HG02938 (cell line): ENCODE results near the gene MCF2L.
"Not testable (repeated sequence)": the region's sequence is repeated elsewhere in the genome, so short reads cannot be mapped to it uniquely, and the experiment has no call there.

ENCODE experiments used
- ATAC-seq: cut with Tn5 transposase; IDR thresholded peaks from one replicate; pipeline ENCODE4 v1.9.1; 2021; ENCODE audit warnings: mild to moderate bottlenecking, moderate library complexity; ENCODE audit not compliant: unreplicated experiment

MCF2L gene, protein sequence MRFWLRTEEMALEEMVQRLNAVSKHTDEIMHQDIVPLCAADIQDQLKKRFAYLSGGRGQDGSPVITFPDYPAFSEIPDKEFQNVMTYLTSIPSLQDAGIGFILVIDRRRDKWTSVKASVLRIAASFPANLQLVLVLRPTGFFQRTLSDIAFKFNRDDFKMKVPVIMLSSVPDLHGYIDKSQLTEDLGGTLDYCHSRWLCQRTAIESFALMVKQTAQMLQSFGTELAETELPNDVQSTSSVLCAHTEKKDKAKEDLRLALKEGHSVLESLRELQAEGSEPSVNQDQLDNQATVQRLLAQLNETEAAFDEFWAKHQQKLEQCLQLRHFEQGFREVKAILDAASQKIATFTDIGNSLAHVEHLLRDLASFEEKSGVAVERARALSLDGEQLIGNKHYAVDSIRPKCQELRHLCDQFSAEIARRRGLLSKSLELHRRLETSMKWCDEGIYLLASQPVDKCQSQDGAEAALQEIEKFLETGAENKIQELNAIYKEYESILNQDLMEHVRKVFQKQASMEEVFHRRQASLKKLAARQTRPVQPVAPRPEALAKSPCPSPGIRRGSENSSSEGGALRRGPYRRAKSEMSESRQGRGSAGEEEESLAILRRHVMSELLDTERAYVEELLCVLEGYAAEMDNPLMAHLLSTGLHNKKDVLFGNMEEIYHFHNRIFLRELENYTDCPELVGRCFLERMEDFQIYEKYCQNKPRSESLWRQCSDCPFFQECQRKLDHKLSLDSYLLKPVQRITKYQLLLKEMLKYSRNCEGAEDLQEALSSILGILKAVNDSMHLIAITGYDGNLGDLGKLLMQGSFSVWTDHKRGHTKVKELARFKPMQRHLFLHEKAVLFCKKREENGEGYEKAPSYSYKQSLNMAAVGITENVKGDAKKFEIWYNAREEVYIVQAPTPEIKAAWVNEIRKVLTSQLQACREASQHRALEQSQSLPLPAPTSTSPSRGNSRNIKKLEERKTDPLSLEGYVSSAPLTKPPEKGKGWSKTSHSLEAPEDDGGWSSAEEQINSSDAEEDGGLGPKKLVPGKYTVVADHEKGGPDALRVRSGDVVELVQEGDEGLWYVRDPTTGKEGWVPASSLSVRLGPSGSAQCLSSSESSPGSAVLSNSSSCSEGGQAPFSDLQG

DNA sequence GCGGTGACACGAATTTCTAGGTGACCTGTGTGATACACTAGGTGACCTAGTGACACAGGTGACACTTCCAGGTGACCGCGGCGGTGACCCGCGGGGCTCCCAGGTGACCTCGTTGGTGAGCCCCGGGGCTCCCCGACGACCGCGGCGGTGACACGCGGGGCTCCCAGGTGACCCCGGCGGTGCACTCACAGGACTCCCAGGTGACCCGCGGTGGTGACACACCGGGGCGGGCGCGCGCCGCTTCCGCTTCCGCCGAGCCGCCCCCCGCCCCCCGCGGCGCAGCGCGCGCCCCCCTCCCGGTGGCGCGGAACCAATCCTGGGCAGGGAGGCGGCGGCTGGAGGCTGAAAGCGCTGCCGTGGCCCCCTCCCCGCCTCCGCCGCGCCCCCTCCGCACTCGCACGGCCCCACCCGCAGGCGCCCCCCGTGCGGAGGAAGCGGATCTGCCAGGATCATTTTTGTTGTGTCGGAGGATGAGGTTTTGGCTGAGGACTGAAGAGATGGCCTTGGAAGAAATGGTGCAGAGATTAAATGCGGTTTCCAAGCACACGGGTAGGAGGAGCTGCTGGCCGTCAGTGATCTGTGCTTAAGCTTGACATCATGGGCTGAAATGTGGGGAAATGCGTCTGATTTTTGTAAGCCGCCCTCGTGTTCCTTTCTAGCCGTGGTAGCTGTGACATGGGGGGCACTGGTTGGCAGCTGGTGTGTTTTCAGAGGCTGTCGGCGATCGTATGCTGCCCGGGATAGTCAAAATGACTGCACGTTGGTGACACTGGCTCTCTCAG lies at the start of gene MCF2L:
TSS of gene MCF2L (plus strand) at position 305 of the 782 bp plus-strand sequence. CDS start at position 471, 166 bp downstream.
- ATAC-seq = peak; percentile 46

DNA sequence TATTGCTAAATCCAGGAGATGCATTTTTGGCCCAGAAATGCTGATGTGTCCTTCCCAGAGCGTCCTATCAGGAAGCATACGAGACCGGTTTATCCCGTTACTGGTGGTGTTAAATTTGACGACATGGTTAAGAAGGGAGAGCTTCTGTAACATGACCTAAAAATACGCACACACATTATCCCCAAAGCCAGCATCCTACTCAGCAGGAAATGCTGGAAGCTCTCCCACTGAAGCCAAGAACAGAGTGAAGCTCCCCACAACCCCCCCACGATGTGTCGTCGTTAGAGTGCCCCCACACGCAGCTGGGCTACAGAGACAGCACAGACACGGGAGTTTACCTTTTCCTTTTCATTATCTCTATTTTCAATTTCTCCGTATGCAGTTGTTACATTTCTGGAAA lies 45.1 kb upstream of the MCF2L start:
- ATAC-seq = no peak

DNA sequence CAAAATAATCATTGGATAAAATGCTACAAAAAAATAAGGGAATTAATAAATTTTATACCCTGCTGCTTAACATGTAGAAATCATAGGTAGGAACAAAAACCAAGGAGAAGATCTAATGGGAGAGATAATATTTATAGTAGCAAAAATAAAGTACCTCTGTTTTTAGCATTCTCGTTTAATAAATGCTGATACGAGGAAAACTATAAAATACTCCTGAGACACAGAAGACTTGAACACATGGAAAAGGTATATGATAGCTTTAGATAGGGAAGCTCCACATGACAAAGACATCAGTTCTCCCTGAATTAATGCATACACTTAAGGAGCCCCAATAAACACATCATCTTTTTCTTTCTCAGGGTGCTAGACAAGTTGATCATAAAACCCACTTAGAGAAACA lies 44.6 kb upstream of the MCF2L start:
- ATAC-seq = no peak

DNA sequence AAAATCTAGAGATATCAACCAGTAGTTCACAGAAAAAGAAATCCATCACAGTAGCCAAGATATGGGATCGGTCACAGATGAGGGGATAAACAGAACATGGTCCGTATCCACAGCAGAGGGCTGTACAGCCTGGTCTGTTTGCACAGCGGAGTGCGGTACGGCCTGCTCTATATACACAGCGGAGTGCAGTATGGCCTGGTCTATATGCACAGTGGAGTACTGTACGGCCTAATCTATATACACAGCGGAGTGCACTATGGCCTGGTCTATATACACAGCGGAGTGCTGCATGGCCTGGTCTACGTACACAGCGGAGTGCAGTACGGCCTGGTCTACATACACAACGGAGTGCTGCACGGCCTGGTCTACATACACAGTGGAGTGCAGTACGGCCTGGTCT lies 43.0 kb upstream of the MCF2L start:
- ATAC-seq = no peak

DNA sequence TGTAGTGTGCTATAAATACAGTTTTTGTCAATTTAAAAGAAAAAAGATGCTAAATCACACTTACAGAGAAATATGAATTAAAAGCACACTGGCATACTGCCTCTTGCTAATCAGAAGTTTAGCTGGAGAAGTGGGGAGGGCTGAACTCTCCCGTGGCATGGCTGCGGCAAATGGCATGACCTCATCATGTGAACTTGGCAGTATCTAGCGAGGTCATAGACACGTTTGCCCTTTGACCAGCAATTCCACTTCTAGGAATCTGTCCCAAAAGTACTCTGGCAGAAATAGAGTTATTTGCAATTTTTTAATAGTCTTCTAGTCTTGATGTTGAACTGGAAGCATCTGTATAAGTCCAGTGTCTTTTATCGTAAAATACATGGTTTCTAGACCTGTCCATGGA lies 42.0 kb upstream of the MCF2L start:
- no peak for ATAC-seq

DNA sequence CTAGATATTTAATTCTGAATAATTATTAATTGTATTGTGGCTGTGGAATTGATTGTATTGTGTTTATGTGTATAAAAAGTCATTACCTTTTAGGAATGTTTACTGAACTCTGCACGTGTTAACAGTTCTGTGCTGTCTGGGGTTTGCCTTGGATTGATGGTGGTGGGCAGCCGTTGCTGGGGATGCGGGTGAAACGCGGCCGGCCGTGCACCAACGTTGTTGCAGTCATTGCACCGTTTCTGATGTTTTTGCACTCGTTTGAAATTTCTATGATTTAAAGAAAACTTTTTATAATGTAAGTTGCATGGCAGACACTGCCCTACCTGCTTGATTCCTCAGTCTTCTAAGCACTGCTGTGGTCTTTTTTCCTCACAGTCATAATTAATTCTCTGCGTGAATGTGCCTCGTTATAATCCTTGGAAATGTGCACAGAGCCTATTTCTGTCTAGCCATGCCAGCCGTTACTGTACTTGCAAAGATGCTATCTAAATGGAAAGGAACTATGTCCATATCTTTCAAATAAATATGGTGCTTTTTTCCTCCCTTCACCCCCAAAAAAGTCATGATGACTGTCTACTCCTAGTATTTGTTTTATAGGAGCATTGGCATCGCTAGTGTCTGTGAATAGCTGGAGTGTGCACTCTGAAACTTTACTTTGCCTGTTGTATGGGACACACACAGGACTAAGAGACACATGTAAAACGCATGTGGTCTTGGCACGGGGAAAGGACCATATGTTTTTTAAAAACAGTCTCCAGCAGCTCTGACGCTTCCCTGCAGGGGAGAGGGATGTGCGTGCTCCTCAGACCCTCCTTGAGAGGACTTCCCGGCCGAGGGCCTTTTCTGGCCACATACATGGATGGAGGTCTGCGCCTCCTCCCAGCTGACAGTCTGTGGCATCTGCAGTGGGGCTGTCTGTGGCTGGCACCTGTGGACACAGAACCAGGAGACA lies 40.7 kb upstream of the MCF2L start:
- no peak for ATAC-seq

DNA sequence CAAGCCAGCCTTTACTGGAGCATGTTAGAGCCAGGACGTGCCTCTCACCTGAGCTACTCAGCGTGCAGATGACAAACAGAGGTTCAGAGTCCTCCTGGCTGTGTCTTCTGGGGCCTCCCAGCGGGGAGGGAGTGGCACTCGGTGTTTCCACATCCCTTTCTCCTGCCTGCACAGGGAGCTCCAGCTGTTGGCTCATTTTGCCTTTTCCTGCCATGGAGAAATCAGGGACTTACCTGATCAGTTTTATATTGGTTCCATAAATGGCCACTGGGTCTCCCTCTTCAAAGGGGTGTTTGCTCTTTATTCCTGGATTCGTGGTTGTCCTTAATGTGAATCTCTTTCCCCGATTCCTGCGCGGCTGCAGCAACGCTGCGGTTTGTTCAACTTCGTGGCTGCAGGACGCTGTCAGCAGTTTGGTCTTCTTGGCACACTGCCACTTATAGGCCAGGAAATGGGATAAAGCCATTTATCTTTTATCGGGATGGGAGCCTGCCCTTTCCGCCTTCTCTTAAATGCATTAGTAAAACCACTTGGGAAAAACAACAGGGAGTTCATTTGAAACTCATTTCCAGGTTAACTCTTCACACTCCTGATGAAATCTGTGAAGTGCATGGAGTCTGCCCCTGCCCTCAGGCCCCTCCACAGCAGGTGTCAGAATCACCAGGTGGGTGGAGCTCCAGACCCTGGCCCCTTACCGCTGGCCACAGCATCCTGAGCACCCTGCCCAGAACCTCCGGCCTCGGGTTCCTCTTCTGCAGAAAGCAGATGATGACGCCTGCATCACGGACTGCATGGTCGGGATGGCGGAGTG lies 39.8 kb upstream of the MCF2L start:
- no peak for ATAC-seq

DNA sequence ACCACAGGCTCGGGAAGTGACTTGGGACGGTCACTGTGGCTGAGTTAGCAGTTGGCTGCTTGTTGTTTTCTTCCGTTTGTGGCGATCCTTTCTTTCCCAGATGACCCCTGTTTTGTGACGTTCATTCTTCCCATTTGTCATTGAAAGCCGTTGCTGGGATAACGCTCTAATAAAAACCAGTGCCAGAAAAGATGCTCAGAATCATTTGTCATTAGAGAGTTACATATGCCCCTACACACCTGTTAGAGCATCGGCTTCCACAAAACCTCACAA lies 39.3 kb upstream of the MCF2L start:
- no peak for ATAC-seq

DNA sequence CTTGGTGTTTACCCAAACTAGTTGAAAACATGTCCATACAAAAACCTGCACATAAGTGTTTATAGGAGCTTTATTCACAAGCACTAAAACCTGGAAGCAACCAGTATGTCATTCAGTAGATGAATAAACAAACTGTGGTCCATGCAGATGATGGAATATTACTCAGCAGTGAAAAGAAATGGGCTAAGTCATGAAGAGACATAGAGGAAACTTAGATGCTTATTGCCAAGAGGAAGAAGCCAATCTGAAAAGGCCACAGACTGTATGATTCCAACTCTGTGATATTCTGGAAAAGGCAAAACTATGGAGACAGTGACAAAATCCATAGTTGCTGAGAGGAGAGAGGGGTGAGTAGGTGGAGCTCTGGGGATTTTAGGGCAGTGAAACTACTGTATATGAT lies 38.8 kb upstream of the MCF2L start:
- no peak for ATAC-seq

DNA sequence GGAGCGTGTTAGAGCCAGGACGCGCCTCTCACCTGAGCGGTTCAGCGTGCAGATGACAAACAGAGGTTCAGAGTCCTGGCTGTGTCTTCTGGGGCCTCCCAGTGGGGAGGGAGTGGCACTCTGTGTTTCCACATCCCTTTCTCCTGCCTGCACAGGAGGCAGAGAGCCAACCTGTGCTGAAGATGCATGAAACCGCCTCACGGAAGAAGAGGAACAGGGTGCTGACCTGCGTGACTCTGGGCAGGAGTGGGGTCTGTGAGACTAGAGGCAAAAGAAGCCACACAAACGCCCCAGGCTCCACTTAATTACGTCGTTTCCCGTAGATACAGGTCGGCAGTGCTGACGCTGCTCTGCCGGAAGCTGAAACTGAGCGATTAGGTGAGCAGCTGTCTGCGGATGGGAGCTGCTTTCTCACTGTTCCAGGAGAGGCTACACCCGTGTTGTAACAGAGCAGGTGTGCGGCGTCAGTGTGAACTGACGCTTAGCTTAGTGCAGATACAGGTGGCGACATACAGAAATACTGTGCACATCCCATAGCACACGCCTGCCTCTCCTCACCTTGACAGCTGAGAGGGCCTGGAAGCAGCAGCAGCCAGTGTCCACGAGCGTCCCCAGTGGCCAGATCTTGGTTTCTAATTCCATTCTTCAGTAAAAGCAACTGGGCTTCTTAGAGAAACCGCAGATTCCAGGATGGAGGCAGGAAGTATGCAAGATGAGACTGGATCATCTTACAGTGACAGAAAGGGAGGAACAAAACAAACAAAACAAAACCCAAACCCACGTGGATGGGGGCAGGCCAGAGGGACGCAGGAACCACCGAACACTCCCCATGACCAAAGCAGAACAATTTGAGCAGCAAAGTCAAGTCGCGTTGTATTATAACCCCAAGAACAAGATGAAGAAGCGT lies 37.7 kb upstream of the MCF2L start:
- no peak for ATAC-seq

DNA sequence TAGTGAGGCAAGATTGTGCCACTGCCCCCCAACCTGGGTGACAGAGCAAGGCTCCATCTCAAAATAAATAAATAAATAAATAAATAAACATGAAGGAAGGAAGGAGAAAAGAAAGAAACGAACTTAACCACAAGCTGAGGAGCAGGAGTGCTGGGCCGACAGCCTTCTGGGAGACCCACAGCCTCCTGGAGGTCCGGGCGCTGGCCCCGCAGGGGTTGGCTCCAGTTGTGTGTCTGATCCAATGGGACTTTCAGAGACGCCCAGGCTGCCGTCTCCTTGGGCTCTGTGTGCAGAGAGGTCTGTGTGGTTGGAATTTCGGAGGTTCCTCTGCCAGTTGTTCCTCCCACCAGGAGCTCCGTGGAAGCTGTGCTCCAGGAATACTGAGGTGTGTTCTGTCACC lies 36.0 kb upstream of the MCF2L start:
- ATAC-seq = no peak

DNA sequence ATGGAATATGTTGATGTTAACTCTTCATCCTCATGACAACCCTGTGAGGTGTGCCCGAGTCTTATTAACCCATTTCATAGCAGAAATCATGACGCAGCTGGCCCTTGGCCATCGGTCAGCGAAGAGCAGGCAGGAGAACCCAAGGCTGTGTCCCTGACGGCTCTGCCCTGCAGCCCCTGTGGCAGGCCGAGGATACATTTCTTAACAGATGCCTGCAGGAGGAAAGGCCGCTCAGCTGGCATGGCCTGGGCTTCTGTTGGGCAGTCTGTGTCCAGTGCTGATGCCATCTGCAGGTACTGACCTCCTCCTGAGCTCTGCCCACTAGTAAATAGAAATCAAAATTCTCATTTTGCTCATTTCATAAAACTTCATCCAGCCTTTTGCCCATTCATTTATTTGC lies 35.4 kb upstream of the MCF2L start:
- no peak for ATAC-seq

DNA sequence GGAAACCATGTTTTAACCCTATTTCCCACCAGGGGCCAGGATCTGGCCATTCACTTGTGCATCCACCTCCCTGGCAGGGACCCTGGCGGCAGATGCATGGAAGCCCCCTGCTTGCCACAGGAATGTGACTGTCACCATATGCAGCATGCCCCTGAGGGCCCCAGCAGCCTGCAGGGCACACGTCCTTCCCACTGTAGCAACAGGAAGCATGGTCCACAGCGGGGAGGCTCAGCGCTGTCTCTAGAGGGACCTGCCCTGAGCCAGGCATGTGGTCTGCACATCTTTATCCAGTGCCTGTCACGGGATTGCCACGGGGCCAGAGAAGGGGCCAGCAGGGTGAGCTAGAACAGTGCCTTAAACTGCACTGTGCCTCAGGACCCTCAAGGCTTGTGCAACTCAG lies 34.9 kb upstream of the MCF2L start:
- no peak for ATAC-seq

DNA sequence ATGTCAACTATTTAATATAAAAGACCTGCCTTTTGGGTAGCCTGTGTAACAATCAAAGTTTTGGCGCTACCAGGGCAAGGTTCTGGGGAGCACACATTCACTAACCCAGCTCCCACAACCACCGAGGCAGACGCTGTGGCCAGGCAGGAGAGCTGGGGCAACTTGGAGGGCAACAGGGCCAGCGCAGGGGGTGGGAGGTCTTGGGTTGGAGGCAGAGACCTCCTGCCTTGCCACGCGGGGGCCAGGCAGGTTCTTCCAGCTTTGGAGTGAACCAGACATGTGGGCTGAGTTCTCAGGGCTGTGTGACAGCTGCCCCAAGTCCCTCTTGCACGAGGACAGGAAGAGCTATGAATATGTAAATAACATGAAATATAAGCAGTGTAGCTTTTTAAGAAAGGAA lies 30.3 kb upstream of the MCF2L start:
- no peak for ATAC-seq

DNA sequence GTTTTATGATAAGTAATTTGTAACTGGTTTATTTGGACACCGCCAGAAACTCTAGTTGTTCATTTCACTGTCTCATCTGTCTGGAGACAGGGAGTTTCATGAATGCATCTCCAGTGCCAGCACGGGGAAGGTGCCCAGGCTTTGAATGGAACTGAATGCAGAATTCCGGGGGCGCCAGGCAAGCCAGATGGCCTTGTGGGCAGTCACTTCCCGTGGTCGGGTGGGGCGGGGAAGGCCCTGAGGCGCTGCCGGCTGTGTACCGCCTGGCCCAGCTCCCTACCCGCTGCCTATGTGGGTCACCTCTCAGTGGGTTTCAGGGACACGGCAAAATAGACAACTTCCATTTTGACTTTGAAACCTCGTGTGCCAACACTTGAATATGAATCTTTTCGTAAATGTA lies 28.8 kb upstream of the MCF2L start:
- ATAC-seq = no peak

DNA sequence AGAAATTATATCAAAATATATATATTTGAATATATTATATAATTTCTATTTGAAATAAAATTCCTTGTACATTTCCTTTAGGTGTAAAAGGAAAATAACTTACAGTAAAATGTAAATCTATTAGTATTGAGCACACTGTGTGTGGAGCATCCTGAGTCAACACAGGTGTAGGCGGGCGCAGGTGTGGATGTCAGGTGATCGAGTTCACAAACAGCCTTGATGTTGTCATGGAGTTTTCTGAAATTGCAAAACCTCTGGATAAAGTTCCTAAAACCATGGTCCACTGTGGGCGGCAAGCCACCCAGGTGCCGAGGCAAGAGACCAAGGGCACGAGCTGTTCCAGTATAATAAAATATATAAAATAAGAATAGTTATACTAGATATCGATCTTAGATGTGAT lies 27.7 kb upstream of the MCF2L start:
- no peak for ATAC-seq

DNA sequence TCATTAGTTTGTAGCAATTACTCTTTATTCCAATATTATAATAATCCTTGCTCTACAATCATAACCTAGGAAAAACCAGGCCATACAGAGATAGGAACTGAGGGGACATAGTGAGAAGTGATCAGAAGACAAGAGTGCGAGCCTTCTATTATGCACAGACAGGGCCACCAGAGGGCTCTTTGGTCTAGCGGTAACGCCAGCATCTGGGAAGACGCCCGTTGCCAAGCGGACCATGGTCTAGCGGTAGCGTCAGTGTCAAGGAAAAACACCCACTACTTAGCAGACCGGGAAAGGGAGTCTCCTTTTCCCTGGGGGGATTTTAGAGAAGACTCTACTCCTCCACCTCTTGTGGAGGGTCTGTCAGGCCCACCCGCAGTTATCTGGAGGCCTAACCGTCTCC lies 27.2 kb upstream of the MCF2L start:
- not testable (repeated sequence) for ATAC-seq

DNA sequence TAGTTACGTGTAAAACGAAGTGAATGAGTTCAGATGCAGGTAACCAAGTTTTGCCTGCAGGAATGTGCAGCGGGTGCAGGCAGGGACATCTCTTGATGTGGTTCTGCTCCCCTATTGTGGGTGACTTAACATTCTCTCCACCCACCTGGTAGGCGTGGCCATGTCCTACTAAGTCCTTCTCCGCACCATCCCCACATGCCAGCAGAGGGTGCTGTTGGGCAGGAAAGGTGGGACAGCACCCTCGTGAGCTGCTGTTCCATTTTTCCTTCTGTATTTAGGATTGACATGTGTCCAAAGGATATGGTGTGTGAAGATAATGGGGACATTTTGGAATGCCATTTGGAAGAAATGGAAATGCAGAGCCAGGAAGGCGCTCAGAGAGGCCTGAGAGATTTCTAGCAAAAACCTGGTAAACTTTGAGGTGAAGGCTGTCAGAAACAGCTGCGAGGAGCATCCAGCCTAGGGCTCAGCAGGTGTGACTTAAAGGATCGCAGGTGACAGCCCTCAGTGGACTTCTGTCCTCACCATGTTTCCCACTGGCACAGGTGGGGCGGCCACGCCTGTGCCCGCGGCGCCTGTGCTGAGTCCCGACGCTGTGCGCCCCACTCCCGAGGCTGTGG lies 26.2 kb upstream of the MCF2L start:
- ATAC-seq = peak; percentile 96
